IMR-90 (cell line): ENCODE data around the gene DBX1. TPM values are rescaled to one million over a fixed set of nuclear protein-coding genes. Genes with fewer than 3 reads are reported as not detected.

ENCODE experiments used
- ATAC-seq: fragments of 200-7000 bp; cut with Tn5 transposase; 2 replicates; pipeline ENCODE4 v1.9.1; 2020; ENCODE audit warnings: low read depth, mild to moderate bottlenecking, moderate library complexity
- BruUV-seq: library from RNA; stranded (reverse); fragments of 400-500 nt; replicated peaks from 2 replicates; lab custom pipeline; 2021; lab: Mats Ljungman, UMichigan
- CTCF ChIA-PET: fragments of 300-600 bp; formaldehyde crosslinking; extraction: SDS; loops from one replicate; lab custom pipeline; 2021; ENCODE audit warnings: antibody characterized with exemption; lab: Yijun Ruan, JAX
- POLR2A ChIA-PET: fragments of 300-600 bp; sonication (Branson Sonifier 250); formaldehyde crosslinking; loops from one replicate; lab custom pipeline; 2022; ENCODE audit warnings: antibody characterized with exemption; ENCODE audit not compliant: unreplicated experiment; lab: Charles Lee
- DNase-seq: peaks from one replicate; pipeline ENCODE4 v3.0.0; 2013
- H2AFZ ChIP-seq: replicated peaks from 2 replicates; pipeline ENCODE3; 2013; ENCODE audit warnings: low read length, mild to moderate bottlenecking; ENCODE audit not compliant: poor library complexity
- H2AK5ac ChIP-seq: 2 replicates; pipeline ENCODE4 v1.6.1; 2013; ENCODE audit warnings: low read depth, low read length, inconsistent platforms
- H2AK9ac ChIP-seq: replicated peaks from 2 replicates; pipeline ENCODE3; 2013; ENCODE audit warnings: mild to moderate bottlenecking, low read depth, low read length, moderate library complexity; ENCODE audit not compliant: poor library complexity
- H2BK120ac ChIP-seq: 2 replicates; pipeline ENCODE4 v1.6.1; 2013; ENCODE audit warnings: low read depth, low read length, inconsistent platforms
- H2BK15ac ChIP-seq: 3 replicates; pipeline ENCODE4 v1.6.1; 2013; ENCODE audit warnings: low read depth, low read length, inconsistent platforms
- H2BK20ac ChIP-seq: 2 replicates; pipeline ENCODE4 v1.6.1; 2013; ENCODE audit warnings: low read depth, mild to moderate bottlenecking, inconsistent platforms, low read length, moderate library complexity
- H2BK5ac ChIP-seq: 2 replicates; pipeline ENCODE4 v1.6.1; 2013; ENCODE audit warnings: mild to moderate bottlenecking, low read depth, low read length, inconsistent platforms; ENCODE audit not compliant: poor library complexity, severe bottlenecking
- H3K14ac ChIP-seq: replicated peaks from 2 replicates; pipeline ENCODE4 v1.6.1; 2013; ENCODE audit warnings: low read depth, low read length, inconsistent platforms
- H3K18ac ChIP-seq: 2 replicates; pipeline ENCODE4 v1.6.1; 2013; ENCODE audit warnings: low read depth, low read length, control low read depth
- H3K23ac ChIP-seq: 2 replicates; pipeline ENCODE4 v1.6.1; 2013; ENCODE audit warnings: low read depth, low read length, inconsistent platforms
- H3K27ac ChIP-seq: 2 replicates; pipeline ENCODE4 v1.5.1; 2013; ENCODE audit warnings: mild to moderate bottlenecking, control low read depth, low read length; ENCODE audit not compliant: insufficient read depth
- H3K27me3 ChIP-seq: 2 replicates; pipeline ENCODE4 v1.6.1; 2013; ENCODE audit warnings: low read length; ENCODE audit not compliant: control insufficient read depth, insufficient read depth
- H3K36me3 ChIP-seq: 2 replicates; pipeline ENCODE4 v1.6.1; 2013; ENCODE audit warnings: low read length, mixed read lengths; ENCODE audit not compliant: control insufficient read depth, insufficient read depth
- H3K4ac ChIP-seq: 2 replicates; pipeline ENCODE4 v1.6.1; 2013; ENCODE audit warnings: low read depth, low read length, inconsistent platforms
- H3K4me1 ChIP-seq: 2 replicates; pipeline ENCODE4 v1.6.1; 2013; ENCODE audit warnings: low read length, mixed read lengths; ENCODE audit not compliant: control insufficient read depth, insufficient read depth
- H3K4me2 ChIP-seq: 2 replicates; pipeline ENCODE4 v1.6.1; 2013; ENCODE audit warnings: low read depth, mild to moderate bottlenecking, control low read depth, low read length, moderate library complexity
- H3K4me3 ChIP-seq: 2 replicates; pipeline ENCODE4 v1.5.1; 2013; ENCODE audit warnings: low read depth, mild to moderate bottlenecking, control low read depth, low read length, moderate library complexity; ENCODE audit not compliant: insufficient read depth
- H3K56ac ChIP-seq: 2 replicates; pipeline ENCODE4 v1.6.1; 2013; ENCODE audit warnings: low read length, inconsistent platforms; ENCODE audit not compliant: insufficient read depth; ENCODE audit errors: extremely low read depth
- H3K79me1 ChIP-seq, 2 experiments: 2 replicates each; pipeline ENCODE4 v1.6.1; 2013; ENCODE audit warnings: low read length in 2 of 2, inconsistent platforms in 1 of 2, low read depth in 1 of 2
- H3K9ac ChIP-seq: 2 replicates; pipeline ENCODE4 v1.6.1; 2013; ENCODE audit warnings: low read depth, low read length, control low read depth
- H3K9me1 ChIP-seq: 2 replicates; pipeline ENCODE4 v1.6.1; 2013; ENCODE audit warnings: low read length, inconsistent platforms; ENCODE audit not compliant: insufficient read depth
- H3K9me3 ChIP-seq: 2 replicates; pipeline ENCODE4 v1.6.1; 2013; ENCODE audit warnings: low read length; ENCODE audit not compliant: control insufficient read depth, insufficient read depth
- H4K20me1 ChIP-seq: 2 replicates; pipeline ENCODE4 v1.6.1; 2013; ENCODE audit warnings: low read length, inconsistent platforms; ENCODE audit not compliant: insufficient read depth
- H4K5ac ChIP-seq: 2 replicates; pipeline ENCODE4 v1.6.1; 2013; ENCODE audit warnings: mild to moderate bottlenecking, low read depth, low read length, control low read depth
- H4K8ac ChIP-seq, 2 experiments: 2 replicates each; pipeline ENCODE4 v1.6.1; 2013; ENCODE audit warnings: low read depth in 2 of 2, low read length in 2 of 2, control low read depth in 1 of 2, inconsistent platforms in 1 of 2
- H4K91ac ChIP-seq: 2 replicates; pipeline ENCODE4 v1.6.1; 2013; ENCODE audit warnings: low read depth, low read length, inconsistent platforms; ENCODE audit not compliant: insufficient read depth
- BHLHE40 ChIP-seq: fragments of 150-350 bp; IDR thresholded peaks from 2 replicates; pipeline ENCODE4 v1.6.1; 2016; ENCODE audit warnings: mild to moderate bottlenecking, low read depth, low read length
- FOS ChIP-seq: fragments of 150-350 bp; IDR thresholded peaks from 2 replicates; pipeline ENCODE4 v1.6.1; 2016; ENCODE audit warnings: low read depth, low read length
- MAZ ChIP-seq: IDR thresholded peaks from 2 replicates; pipeline ENCODE4 v1.6.1; 2012; ENCODE audit warnings: low read depth, mild to moderate bottlenecking, low read length, improper control_type of control experiment, moderate library complexity, borderline replicate concordance
- NFE2L2 ChIP-seq: fragments of 150-350 bp; IDR thresholded peaks from 2 replicates; pipeline ENCODE4 v1.6.1; 2016; ENCODE audit warnings: low read depth, mild to moderate bottlenecking, low read length
- POLR2A ChIP-seq: IDR thresholded peaks from 2 replicates; pipeline ENCODE4 v1.6.1; 2012; ENCODE audit warnings: mild to moderate bottlenecking, low read depth, low read length
- RAD21 ChIP-seq: IDR thresholded peaks from 2 replicates; pipeline ENCODE4 v1.6.1; 2012; ENCODE audit warnings: low read length, improper control_type of control experiment
- WGBS, 2 experiments: methylation state at CpG; one replicate each; pipeline versions ENCODE4 v1.1.5 to v1.1.7; 2013; ENCODE audit warnings: missing lambda C conversion rate in 2 of 2; ENCODE audit not compliant: insufficient read length in 1 of 2; ENCODE audit errors: extremely low coverage in 2 of 2; 5-methylcytosine and 5-hydroxymethylcytosine counted together
- dilution Hi-C: fragments of 300-500 bp; cut with HindIII; formaldehyde crosslinking; loops from one replicate; pipeline ENCODE4 v1.14.3; 2018; ENCODE audit warnings: low sequenced_read_pairs; ENCODE audit not compliant: unreplicated experiment
- in situ Hi-C: fragments of 300-500 bp; cut with MboI; formaldehyde crosslinking; loops from 3 replicates; pipeline ENCODE4 v1.14.3; 2019; ENCODE audit warnings: low sequenced_read_pairs, inconsistent platforms, mixed read lengths
- intact Hi-C: fragments of 100-400 bp; cut with micrococcal nuclease; formaldehyde crosslinking; loops from 2 replicates; pipeline ENCODE4 v1.10.0; 2022
- polyA plus RNA-seq, 3 experiments: library from polyadenylated mRNA; depleted of rRNA; stranded (reverse); fragments of >200 nt; gene quantifications; 2 replicates each; pipeline ENCODE4 v1.2.3, GENCODE V29; 2012; ENCODE audit warnings: low replicate concordance in 1 of 3
- total RNA-seq: library from RNA; depleted of rRNA; stranded (reverse); fragments of >200 nt; gene quantifications from 2 replicates; pipeline ENCODE4 v1.2.3, GENCODE V29; 2012
- TF ChIP-seq, protein P1 (sequence below): conservative IDR thresholded peaks from 2 replicates; pipeline ENCODE4 v1.5.1; 2012; ENCODE audit warnings: mild to moderate bottlenecking, low read depth, low read length, improper control_type of control experiment

DBX1 gene
- total and polyA plus RNA-seq, 2 of the 4 experiments (the other 2 are of a cell fraction), result not detected

- H2BK20ac ChIP-seq, result no peak overlapping the region
- intact Hi-C loops (loop anchor here (10.0 kb wide), 1 partner anchor 440 kb away; the partner anchor contains the start of gene SLC6A5), dilution Hi-C loops (no loop called here), in situ Hi-C loops (no loop called here)
- no peak overlapping the region for H2BK5ac ChIP-seq
- no peaks in the 10 kb centered on the region for H3K9me1 ChIP-seq
- no peak overlapping the region for H4K8ac ChIP-seq
- ATAC-seq, result no peak; the same call in 1 of the 2 replicates
- H2AK9ac ChIP-seq, result no peak overlapping the region
- H3K27me3 ChIP-seq, result peaks cover 53% of the 10 kb centered on the region
- H3K9me3 ChIP-seq, result peaks cover 5% of the 10 kb centered on the region; the same call in 1 of the 2 replicates
- no peaks in the 10 kb centered on the region for H3K4me1 ChIP-seq
- no peak for DNase-seq
- no peak overlapping the region for H3K4me3 ChIP-seq
- POLR2A ChIA-PET, result no interaction called here
- no peak overlapping the region for H3K56ac ChIP-seq
- H2AFZ ChIP-seq, result no peak overlapping the region
- no peaks in the 10 kb centered on the region for H4K20me1 ChIP-seq
- no peak overlapping the region for H2BK120ac ChIP-seq
- H3K36me3 ChIP-seq, result no peaks in the 10 kb centered on the region
- H3K4ac ChIP-seq, result no peak overlapping the region
- H2AK5ac ChIP-seq, result no peak overlapping the region
- TF ChIP-seq RAD21, result no peak
- TF ChIP-seq BHLHE40, result no peak
- no peak for TF ChIP-seq NFE2L2
- TF ChIP-seq POLR2A, result no peak
- no peak for TF ChIP-seq MAZ
- TF ChIP-seq FOS, result no peak
- TF ChIP-seq, protein P1, sequence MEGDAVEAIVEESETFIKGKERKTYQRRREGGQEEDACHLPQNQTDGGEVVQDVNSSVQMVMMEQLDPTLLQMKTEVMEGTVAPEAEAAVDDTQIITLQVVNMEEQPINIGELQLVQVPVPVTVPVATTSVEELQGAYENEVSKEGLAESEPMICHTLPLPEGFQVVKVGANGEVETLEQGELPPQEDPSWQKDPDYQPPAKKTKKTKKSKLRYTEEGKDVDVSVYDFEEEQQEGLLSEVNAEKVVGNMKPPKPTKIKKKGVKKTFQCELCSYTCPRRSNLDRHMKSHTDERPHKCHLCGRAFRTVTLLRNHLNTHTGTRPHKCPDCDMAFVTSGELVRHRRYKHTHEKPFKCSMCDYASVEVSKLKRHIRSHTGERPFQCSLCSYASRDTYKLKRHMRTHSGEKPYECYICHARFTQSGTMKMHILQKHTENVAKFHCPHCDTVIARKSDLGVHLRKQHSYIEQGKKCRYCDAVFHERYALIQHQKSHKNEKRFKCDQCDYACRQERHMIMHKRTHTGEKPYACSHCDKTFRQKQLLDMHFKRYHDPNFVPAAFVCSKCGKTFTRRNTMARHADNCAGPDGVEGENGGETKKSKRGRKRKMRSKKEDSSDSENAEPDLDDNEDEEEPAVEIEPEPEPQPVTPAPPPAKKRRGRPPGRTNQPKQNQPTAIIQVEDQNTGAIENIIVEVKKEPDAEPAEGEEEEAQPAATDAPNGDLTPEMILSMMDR, result no peak
- WGBS, 2 experiments, result no CpG with 5 or more reads among the region's 1 CpG
- H3K79me1 ChIP-seq, result no peaks in the 10 kb centered on the region
- no peak overlapping the region for H2BK15ac ChIP-seq
- no peak overlapping the region for H3K4me2 ChIP-seq
- H3K23ac ChIP-seq, result no peak overlapping the region; the same call in 1 of the 2 replicates
- no peak overlapping the region for H3K27ac ChIP-seq
- no peak overlapping the region for H3K9ac ChIP-seq
- CTCF ChIA-PET, result no interaction called here
- H4K91ac ChIP-seq, result no peak overlapping the region
- no peak overlapping the region for H4K5ac ChIP-seq
- no TSS peak for BruUV-seq
- no peak overlapping the region for H3K18ac ChIP-seq
- H3K14ac ChIP-seq, result no peak overlapping the region
Observed at GRCh38 chr11:20154381-20154780, 5.9 kb downstream of the DBX1 start.
